OCI-LY3 (cell line): ENCODE data around the gene CD4.
A peak's percentile ranks its signal among the peaks of the same experiment; 100 is the strongest.

Source experiments
- H2AFZ ChIP-seq: fragments of 200-600, 300-600 bp; shearing (Covaris generic); 2 replicates; pipeline ENCODE4 v1.6.0; 2014; ENCODE audit warnings: antibody characterized with exemption, low read depth, low read length
- H3K27ac ChIP-seq: fragments of 200-600, 300-600 bp; sonication (generic); 2 replicates; pipeline ENCODE4 v1.5.1; 2014; ENCODE audit warnings: mild to moderate bottlenecking, low read length, moderate library complexity, mixed read lengths
- H3K27me3 ChIP-seq: fragments of 200-600, 300-600 bp; sonication (generic); 2 replicates; pipeline ENCODE4 v1.6.1; 2014; ENCODE audit warnings: low read depth, low read length, mixed read lengths
- H3K36me3 ChIP-seq: fragments of 200-600, 300-600 bp; sonication (generic); replicated peaks from 2 replicates; pipeline ENCODE3; 2014; ENCODE audit warnings: low read depth, low read length, mixed read lengths
- H3K4me1 ChIP-seq: fragments of 300-600, 200-600 bp; sonication (generic); 2 replicates; pipeline ENCODE4 v1.6.1; 2014; ENCODE audit warnings: low read length, mixed read lengths
- H3K4me2 ChIP-seq: fragments of 200-600, 300-600 bp; sonication (generic); 2 replicates; pipeline ENCODE4 v1.6.1; 2014; ENCODE audit warnings: low read length, mixed read lengths
- H3K4me3 ChIP-seq: fragments of 300-600, 200-600 bp; sonication (generic); 2 replicates; pipeline ENCODE4 v1.5.1; 2014; ENCODE audit warnings: antibody characterized with exemption, mild to moderate bottlenecking, low read length, moderate library complexity
- H3K79me2 ChIP-seq: fragments of 300-600, 200-600 bp; shearing (Covaris generic); 2 replicates; pipeline ENCODE4 v1.6.1; 2014; ENCODE audit warnings: mild to moderate bottlenecking, low read length, mixed read lengths
- H3K9ac ChIP-seq: fragments of 300-600, 200-600 bp; shearing (Covaris generic); 2 replicates; pipeline ENCODE4 v1.6.0; 2014; ENCODE audit warnings: mild to moderate bottlenecking, low read length, moderate library complexity
- H3K9me3 ChIP-seq: fragments of 200-600, 300-600 bp; shearing (Covaris generic); 2 replicates; pipeline ENCODE4 v1.6.1; 2014; ENCODE audit warnings: low read length, mixed read lengths; ENCODE audit not compliant: insufficient read depth
- H4K20me1 ChIP-seq: fragments of 200-600, 300-600 bp; sonication (generic); 2 replicates; pipeline ENCODE4 v1.6.1; 2016; ENCODE audit warnings: low read length, mixed read lengths; ENCODE audit not compliant: insufficient read depth
- EZH2phosphoT487 ChIP-seq: fragments of 200-600 bp; shearing (Covaris generic); IDR thresholded peaks from 2 replicates; pipeline ENCODE4 v1.6.1; 2018; ENCODE audit warnings: antibody characterized with exemption, mixed run types, low read depth
- TF ChIP-seq, protein P1 (sequence below): fragments of 200-600, 300-600 bp; sonication (generic); IDR thresholded peaks from 2 replicates; pipeline ENCODE4 v1.5.1; 2014; ENCODE audit warnings: antibody characterized with exemption, low read length, low read depth

Gene CD4

DNA sequence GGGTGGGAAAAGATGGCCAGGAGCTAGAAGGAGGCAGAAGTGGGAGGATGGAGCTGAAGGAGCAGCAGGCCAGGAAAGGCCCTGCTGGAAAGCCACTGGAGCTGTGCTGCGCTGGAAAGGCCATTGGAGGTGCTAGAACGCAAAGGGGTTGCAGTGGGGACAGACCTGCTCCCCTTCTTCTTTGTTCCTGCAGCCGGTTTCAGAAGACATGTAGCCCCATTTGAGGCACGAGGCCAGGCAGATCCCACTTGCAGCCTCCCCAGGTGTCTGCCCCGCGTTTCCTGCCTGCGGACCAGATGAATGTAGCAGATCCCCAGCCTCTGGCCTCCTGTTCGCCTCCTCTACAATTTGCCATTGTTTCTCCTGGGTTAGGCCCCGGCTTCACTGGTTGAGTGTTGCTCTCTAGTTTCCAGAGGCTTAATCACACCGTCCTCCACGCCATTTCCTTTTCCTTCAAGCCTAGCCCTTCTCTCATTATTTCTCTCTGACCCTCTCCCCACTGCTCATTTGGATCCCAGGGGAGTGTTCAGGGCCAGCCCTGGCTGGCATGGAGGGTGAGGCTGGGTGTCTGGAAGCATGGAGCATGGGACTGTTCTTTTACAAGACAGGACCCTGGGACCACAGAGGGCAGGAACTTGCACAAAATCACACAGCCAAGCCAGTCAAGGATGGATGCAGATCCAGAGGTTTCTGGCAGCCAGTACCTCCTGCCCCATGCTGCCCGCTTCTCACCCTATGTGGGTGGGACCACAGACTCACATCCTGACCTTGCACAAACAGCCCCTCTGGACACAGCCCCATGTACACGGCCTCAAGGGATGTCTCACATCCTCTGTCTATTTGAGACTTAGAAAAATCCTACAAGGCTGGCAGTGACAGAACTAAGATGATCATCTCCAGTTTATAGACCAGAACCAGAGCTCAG, 30.0 kb downstream of the CD4 start:
- Histone ChIP-seq H3K36me3 (no peaks in the 10 kb centered on the region), H3K27me3 (peaks cover 43% of the 10 kb centered on the region), H3K9me3 (no peaks in the 10 kb centered on the region), H3K4me3 (no peak overlapping the region), H4K20me1 (no peaks in the 10 kb centered on the region), H3K79me2 (no peaks in the 10 kb centered on the region), H2AFZ (no peak overlapping the region), H3K27ac (no peak overlapping the region), H3K9ac (no peak overlapping the region), H3K4me2 (no peak overlapping the region), H3K4me1 (peaks cover 6% of the 10 kb centered on the region)
- TF ChIP-seq, protein P1, sequence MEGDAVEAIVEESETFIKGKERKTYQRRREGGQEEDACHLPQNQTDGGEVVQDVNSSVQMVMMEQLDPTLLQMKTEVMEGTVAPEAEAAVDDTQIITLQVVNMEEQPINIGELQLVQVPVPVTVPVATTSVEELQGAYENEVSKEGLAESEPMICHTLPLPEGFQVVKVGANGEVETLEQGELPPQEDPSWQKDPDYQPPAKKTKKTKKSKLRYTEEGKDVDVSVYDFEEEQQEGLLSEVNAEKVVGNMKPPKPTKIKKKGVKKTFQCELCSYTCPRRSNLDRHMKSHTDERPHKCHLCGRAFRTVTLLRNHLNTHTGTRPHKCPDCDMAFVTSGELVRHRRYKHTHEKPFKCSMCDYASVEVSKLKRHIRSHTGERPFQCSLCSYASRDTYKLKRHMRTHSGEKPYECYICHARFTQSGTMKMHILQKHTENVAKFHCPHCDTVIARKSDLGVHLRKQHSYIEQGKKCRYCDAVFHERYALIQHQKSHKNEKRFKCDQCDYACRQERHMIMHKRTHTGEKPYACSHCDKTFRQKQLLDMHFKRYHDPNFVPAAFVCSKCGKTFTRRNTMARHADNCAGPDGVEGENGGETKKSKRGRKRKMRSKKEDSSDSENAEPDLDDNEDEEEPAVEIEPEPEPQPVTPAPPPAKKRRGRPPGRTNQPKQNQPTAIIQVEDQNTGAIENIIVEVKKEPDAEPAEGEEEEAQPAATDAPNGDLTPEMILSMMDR, result no peak
- no peak for TF ChIP-seq EZH2phosphoT487

- TF ChIP-seq EZH2phosphoT487, result no peak
- TF ChIP-seq, protein P1, result no peak
- H3K4me2 ChIP-seq, result no peak overlapping the region
- H3K27me3 ChIP-seq, result peaks cover 42% of the 10 kb centered on the region
- peaks cover 6% of the 10 kb centered on the region for H3K4me1 ChIP-seq
- H3K36me3 ChIP-seq, result no peaks in the 10 kb centered on the region
- H3K9me3 ChIP-seq, result no peaks in the 10 kb centered on the region
- no peak overlapping the region for H3K9ac ChIP-seq
- H3K79me2 ChIP-seq, result no peaks in the 10 kb centered on the region
- H4K20me1 ChIP-seq, result no peaks in the 10 kb centered on the region
- H3K27ac ChIP-seq, result no peak overlapping the region
- H3K4me3 ChIP-seq, result no peak overlapping the region
- no peak overlapping the region for H2AFZ ChIP-seq
These were observed 30.8 kb downstream of the CD4 start for GRCh38 chr12:6820166-6820565.

DNA sequence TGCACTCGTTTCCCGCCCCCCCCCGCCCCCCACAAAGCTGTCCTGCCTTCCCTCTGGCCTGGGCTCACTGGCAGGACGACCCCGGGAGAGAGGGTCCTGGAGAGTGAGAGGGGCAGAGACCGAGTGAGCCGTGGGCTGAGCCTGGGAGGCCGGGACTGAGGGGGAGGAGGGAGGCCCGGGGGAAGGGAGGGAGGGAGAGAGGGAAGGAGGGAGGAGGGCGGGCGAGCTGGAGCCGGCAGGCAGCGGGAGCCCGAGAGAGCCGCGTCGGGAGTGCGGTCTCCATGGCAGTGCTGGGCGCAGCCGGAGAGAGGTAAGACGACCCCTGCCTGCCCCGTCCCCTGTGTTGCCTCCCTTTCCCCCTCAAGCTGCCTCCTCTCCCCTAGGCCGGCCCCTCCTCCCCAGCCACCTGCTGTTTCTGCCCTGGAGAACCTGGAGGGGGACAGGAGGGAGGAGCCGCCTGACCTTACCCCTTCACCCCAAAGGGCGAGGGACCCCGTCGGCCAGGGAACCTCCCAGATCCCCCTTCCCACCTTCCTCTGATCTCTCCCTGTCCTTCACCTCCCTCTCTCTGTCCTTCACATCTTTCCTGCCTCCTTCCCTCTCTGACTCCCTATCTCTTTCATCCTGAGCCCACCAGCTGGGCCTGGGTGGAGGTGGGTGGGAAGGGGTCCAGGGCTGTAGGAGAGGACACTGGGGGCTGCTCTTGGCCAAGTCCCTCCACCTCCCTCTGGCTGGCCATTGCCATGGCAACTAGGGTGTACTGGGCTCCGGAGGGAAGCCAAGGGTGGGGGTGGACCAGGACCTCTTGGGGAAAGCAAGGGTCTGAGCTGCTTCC, 32.5 kb downstream of the CD4 start, which contains the start of gene GPR162:
TSS of gene GPR162 (plus strand) at position 231 of the 835 bp plus-strand sequence. CDS start 2,078 bp downstream, outside the sequence.
- Histone ChIP-seq H3K27me3 (peaks cover 42% of the 10 kb centered on the region), H4K20me1 (no peaks in the 10 kb centered on the region), H3K79me2 (no peaks in the 10 kb centered on the region), H3K9ac (no peak within 1 kb of the TSS), H3K36me3 (no peaks in the 10 kb centered on the region), H3K4me1 (no peaks in the 10 kb centered on the region), H3K9me3 (no peaks in the 10 kb centered on the region), H2AFZ (no peak within 1 kb of the TSS), H3K4me2 (peak within 1 kb of the TSS; percentile 7; the same call in 1 of the 2 replicates), H3K4me3 (no peak within 1 kb of the TSS), H3K27ac (no peak within 1 kb of the TSS)
- TF ChIP-seq, protein P1, result no peak
- no peak for TF ChIP-seq EZH2phosphoT487
